Hepatocyte (in vitro differentiated cells): ENCODE results near the gene SYT2. TPM values are rescaled to one million over a fixed set of nuclear protein-coding genes. Genes with fewer than 3 reads are reported as not detected.

Source experiments
- DNase-seq: peaks from one replicate; pipeline ENCODE4 v3.0.0-alpha.2; 2016; ENCODE audit warnings: low spot score
- H2AFZ ChIP-seq: fragments of 200-600 bp; sonication (generic); 2 replicates; pipeline ENCODE4 v1.6.0; 2016; ENCODE audit warnings: antibody characterized with exemption, mild to moderate bottlenecking
- H3K27ac ChIP-seq: fragments of 200-600 bp; sonication (generic); 2 replicates; pipeline ENCODE4 v1.5.1; 2016; ENCODE audit warnings: mild to moderate bottlenecking
- H3K27me3 ChIP-seq: fragments of 200-600 bp; sonication (generic); 2 replicates; pipeline ENCODE4 v1.6.1; 2016
- H3K36me3 ChIP-seq: fragments of 200-600 bp; sonication (generic); replicated peaks from 2 replicates; pipeline ENCODE4 v1.5.1; 2016; ENCODE audit warnings: low read depth; ENCODE audit not compliant: insufficient read depth
- H3K4me1 ChIP-seq: fragments of 200-600 bp; sonication (generic); 2 replicates; pipeline ENCODE4 v1.5.1; 2016; ENCODE audit warnings: mild to moderate bottlenecking, moderate library complexity; ENCODE audit not compliant: insufficient read depth
- H3K4me2 ChIP-seq: fragments of 200-600 bp; sonication (generic); 2 replicates; pipeline ENCODE4 v1.6.0; 2016
- H3K4me3 ChIP-seq: fragments of 200-600 bp; sonication (generic); 2 replicates; pipeline ENCODE4 v1.5.1; 2016; ENCODE audit warnings: mild to moderate bottlenecking
- H3K79me2 ChIP-seq: fragments of 200-600 bp; sonication (generic); 2 replicates; pipeline ENCODE4 v1.6.0; 2017; ENCODE audit warnings: mild to moderate bottlenecking
- H3K9me2 ChIP-seq: fragments of 200-600 bp; sonication (generic); replicated peaks from 2 replicates; pipeline ENCODE4 v1.6.0; 2017; ENCODE audit warnings: mild to moderate bottlenecking; ENCODE audit not compliant: insufficient read depth
- H3K9me3 ChIP-seq: fragments of 200-600 bp; sonication (generic); 2 replicates; pipeline ENCODE4 v1.5.1; 2016; ENCODE audit warnings: low read depth, mild to moderate bottlenecking
- H4K20me1 ChIP-seq: fragments of 200-600 bp; sonication (generic); 2 replicates; pipeline ENCODE4 v1.6.0; 2016; ENCODE audit warnings: mild to moderate bottlenecking; ENCODE audit not compliant: insufficient read depth, poor library complexity, severe bottlenecking
- CTCF ChIP-seq: fragments of 200-600 bp; sonication (generic); IDR thresholded peaks from 2 replicates; pipeline ENCODE4 v1.5.1; 2016; ENCODE audit warnings: antibody characterized with exemption, mild to moderate bottlenecking; ENCODE audit not compliant: poor library complexity
- EZH2 ChIP-seq: fragments of 200-600 bp; sonication (generic); IDR thresholded peaks from 2 replicates; pipeline ENCODE4 v1.6.1; 2016; ENCODE audit warnings: antibody characterized with exemption, mild to moderate bottlenecking, borderline replicate concordance
- EZH2phosphoT487 ChIP-seq: fragments of 200-600 bp; sonication (generic); IDR thresholded peaks from one replicate; pipeline ENCODE4 v1.6.1; 2018; ENCODE audit warnings: antibody characterized with exemption, mild to moderate bottlenecking, low read depth, moderate library complexity; ENCODE audit not compliant: unreplicated experiment, severe bottlenecking
- WGBS: methylation state at CpG from one replicate; pipeline ENCODE4 v1.1.6; 2016; ENCODE audit warnings: low lambda C conversion rate; ENCODE audit errors: missing lambda C conversion rate; 5-methylcytosine and 5-hydroxymethylcytosine counted together
- polyA plus RNA-seq: library from polyadenylated mRNA; unstranded; fragments of >200 nt; fragmentation: Nextera tagmentation; extraction: Ambion mirVana; gene quantifications from 2 replicates; pipeline ENCODE4 v1.2.1, GENCODE V29; 2016
- total RNA-seq: library from RNA; depleted of rRNA; stranded (reverse); fragments of >200 nt; gene quantifications from 2 replicates; pipeline ENCODE4 v1.2.3, GENCODE V29; 2014

Gene SYT2
- total and polyA plus RNA-seq, 2 experiments from 2014 or later: 0.81 to 0.90 TPM

- no peaks in the 10 kb centered on the region for H3K9me2 ChIP-seq
- H3K36me3 ChIP-seq: no peaks in the 10 kb centered on the region
- no peaks in the 10 kb centered on the region for H3K9me3 ChIP-seq
- H3K4me2 ChIP-seq: no peak overlapping the region
- no peak overlapping the region for H2AFZ ChIP-seq
- no peak overlapping the region for H3K27ac ChIP-seq
- 84% methylated on average over 2 of the region's 2 CpGs for WGBS
- H3K79me2 ChIP-seq: no peaks in the 10 kb centered on the region
- no peak for TF ChIP-seq EZH2phosphoT487
- no peak for TF ChIP-seq CTCF
- no peak for TF ChIP-seq EZH2
- no peak overlapping the region for H3K4me3 ChIP-seq
- H3K27me3 ChIP-seq: peaks cover 7% of the 10 kb centered on the region
- no peaks in the 10 kb centered on the region for H4K20me1 ChIP-seq
- no peak for DNase-seq
- no peaks in the 10 kb centered on the region for H3K4me1 ChIP-seq
Measured at GRCh38 chr1:202684716-202685115, 25.5 kb downstream of the SYT2 start.

DNA sequence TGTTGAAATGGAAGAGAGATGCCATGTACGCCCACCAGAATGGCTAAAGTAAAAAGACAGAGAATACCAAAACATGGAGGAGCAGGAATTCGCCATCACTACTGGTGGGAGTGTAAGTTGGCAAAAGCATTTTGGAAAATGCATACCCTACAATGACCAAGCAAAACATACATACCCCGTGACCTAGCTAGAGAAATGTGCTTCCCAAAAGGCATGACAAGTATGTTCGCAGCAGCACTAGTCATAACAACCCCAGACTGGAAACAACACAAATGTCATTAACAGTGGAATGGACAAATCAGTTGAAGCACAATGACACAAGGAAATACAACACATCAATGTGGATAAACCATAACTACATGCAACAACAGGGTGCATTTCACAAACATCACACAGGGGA is 27.2 kb downstream of the SYT2 start:
- H3K9me2 ChIP-seq: no peaks in the 10 kb centered on the region
- H4K20me1 ChIP-seq: no peaks in the 10 kb centered on the region
- no peaks in the 10 kb centered on the region for H3K9me3 ChIP-seq
- H3K27me3 ChIP-seq: peaks cover 7% of the 10 kb centered on the region
- no peak for DNase-seq
- no peak for TF ChIP-seq EZH2
- TF ChIP-seq CTCF: no peak
- TF ChIP-seq EZH2phosphoT487: no peak
- no peak overlapping the region for H3K4me3 ChIP-seq
- 88% methylated on average over 4 of the region's 4 CpGs for WGBS
- no peak overlapping the region for H2AFZ ChIP-seq
- H3K36me3 ChIP-seq: no peaks in the 10 kb centered on the region
- no peaks in the 10 kb centered on the region for H3K79me2 ChIP-seq
- no peak overlapping the region for H3K27ac ChIP-seq
- no peak overlapping the region for H3K4me2 ChIP-seq
- H3K4me1 ChIP-seq: no peaks in the 10 kb centered on the region

DNA sequence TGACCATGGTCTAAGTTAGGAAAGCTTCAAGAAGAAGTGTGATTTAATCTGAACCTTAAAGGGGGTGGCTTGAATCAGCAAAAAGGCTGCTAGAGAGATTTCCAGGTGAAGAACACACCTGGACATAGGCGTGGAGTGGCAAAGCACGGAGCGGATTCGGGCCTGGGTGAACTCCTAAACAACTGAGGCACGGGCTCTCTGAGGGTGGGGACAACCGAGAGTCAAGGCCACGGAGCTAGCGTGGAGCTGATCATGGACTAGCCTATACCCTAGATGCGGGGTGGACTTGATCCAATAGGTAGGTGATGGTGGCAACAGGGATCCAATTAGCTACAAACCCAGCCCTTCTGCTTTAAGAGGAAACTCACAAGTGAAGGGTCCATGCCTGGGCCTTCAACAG is 27.8 kb downstream of the SYT2 start:
- Histone ChIP-seq H3K27ac (no peak overlapping the region), H3K9me2 (no peaks in the 10 kb centered on the region), H3K4me1 (no peaks in the 10 kb centered on the region), H2AFZ (no peak overlapping the region), H4K20me1 (no peaks in the 10 kb centered on the region), H3K27me3 (peaks cover 7% of the 10 kb centered on the region), H3K4me2 (no peak overlapping the region), H3K36me3 (no peaks in the 10 kb centered on the region), H3K9me3 (no peaks in the 10 kb centered on the region), H3K4me3 (no peak overlapping the region), H3K79me2 (no peaks in the 10 kb centered on the region)
- 94% methylated on average over 9 of the region's 9 CpGs for WGBS
- DNase-seq: no peak
- TF ChIP-seq EZH2 (no peak), CTCF (no peak)

- no peak overlapping the region for H2AFZ ChIP-seq
- no peaks in the 10 kb centered on the region for H3K36me3 ChIP-seq
- H4K20me1 ChIP-seq: no peaks in the 10 kb centered on the region
- DNase-seq: no peak
- no peaks in the 10 kb centered on the region for H3K4me1 ChIP-seq
- no peak overlapping the region for H3K4me3 ChIP-seq
- no peaks in the 10 kb centered on the region for H3K9me2 ChIP-seq
- H3K27me3 ChIP-seq: peaks cover 3% of the 10 kb centered on the region
- H3K9me3 ChIP-seq: no peaks in the 10 kb centered on the region
- H3K79me2 ChIP-seq: no peaks in the 10 kb centered on the region
- WGBS: 83% methylated on average over 11 of the region's 11 CpGs
- no peak overlapping the region for H3K4me2 ChIP-seq
- no peak for TF ChIP-seq EZH2
- TF ChIP-seq EZH2phosphoT487: no peak
- no peak for TF ChIP-seq CTCF
- H3K27ac ChIP-seq: no peak overlapping the region
Measured at GRCh38 chr1:202681736-202682420, 28.4 kb downstream of the SYT2 start.
